ENCODE data around the gene HOXA4. TPM values are rescaled to one million over a fixed set of nuclear protein-coding genes. Genes with fewer than 3 reads are reported as not detected.

Gene HOXA4
- total RNA-seq, 1 donor from 2014 or later, result 0.30 TPM

GRCh38 chr7:27162561-27163287 is 32.2 kb upstream of the HOXA4 start:
- Mint-ChIP-seq H3K4me1 (ENCODE audit: low read depth) (peaks cover 6% of the 10 kb centered on the region), H3K27ac (ENCODE audit: unreplicated experiment) (no peak overlapping the region), H3K9me3 (ENCODE audit: low read depth) (peaks cover 4% of the 10 kb centered on the region), H3K36me3 (ENCODE audit: low read depth) (peaks cover 4% of the 10 kb centered on the region), H3K4me3 (ENCODE audit: unreplicated experiment) (no peak overlapping the region), H3K27me3 (ENCODE audit: low read depth) (peaks cover 73% of the 10 kb centered on the region)
- DNase-seq (ENCODE audit: low spot score), result no peak
- TF ChIP-seq CTCF (IDR thresholded peaks at IDR 0.05), result no peak

GRCh38 chr7:27161721-27162560 is 31.4 kb upstream of the HOXA4 start:
- H3K4me1 Mint-ChIP-seq (ENCODE audit: low read depth), result peaks cover 6% of the 10 kb centered on the region
- H3K36me3 Mint-ChIP-seq (ENCODE audit: low read depth), result peaks cover 4% of the 10 kb centered on the region
- H3K4me3 Mint-ChIP-seq (ENCODE audit: unreplicated experiment), result no peak overlapping the region
- peak; percentile 68 for DNase-seq (ENCODE audit: low spot score)
- H3K27ac Mint-ChIP-seq (ENCODE audit: unreplicated experiment), result no peak overlapping the region
- peaks cover 73% of the 10 kb centered on the region for H3K27me3 Mint-ChIP-seq (ENCODE audit: low read depth)
- TF ChIP-seq CTCF (IDR thresholded peaks at IDR 0.05), result no peak
- H3K9me3 Mint-ChIP-seq (ENCODE audit: low read depth), result peaks cover 4% of the 10 kb centered on the region

DNA sequence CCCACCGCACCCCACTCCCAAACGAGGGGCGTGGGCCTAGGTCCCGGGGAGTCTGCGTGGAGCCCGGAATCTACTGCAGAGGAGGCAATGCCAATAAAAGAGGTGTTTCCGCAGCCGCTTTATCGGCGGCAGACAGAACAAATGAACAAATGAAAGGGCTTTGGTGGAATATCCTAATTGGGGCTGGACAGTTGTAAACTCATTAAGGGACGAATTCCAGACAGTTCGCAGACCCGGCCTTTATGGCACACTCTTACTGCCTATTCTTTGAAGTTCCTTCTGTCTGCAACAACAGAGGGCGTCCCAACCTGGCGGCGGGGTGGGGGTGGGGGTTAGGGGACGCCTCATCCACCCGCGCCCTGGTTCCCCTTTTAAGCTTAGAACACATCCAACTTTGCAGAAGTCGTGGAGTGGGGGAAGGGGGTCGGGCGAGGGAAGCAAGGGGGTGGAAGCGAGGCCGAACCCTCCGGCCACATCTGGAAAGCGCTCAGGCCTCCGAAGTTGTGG is 30.7 kb upstream of the HOXA4 start:
- H3K4me1 Mint-ChIP-seq (ENCODE audit: low read depth), result peaks cover 9% of the 10 kb centered on the region
- H3K27ac Mint-ChIP-seq (ENCODE audit: unreplicated experiment), result no peak overlapping the region
- H3K36me3 Mint-ChIP-seq (ENCODE audit: low read depth), result peaks cover 4% of the 10 kb centered on the region
- peaks cover 4% of the 10 kb centered on the region for H3K9me3 Mint-ChIP-seq (ENCODE audit: low read depth)
- H3K4me3 Mint-ChIP-seq (ENCODE audit: unreplicated experiment), result peak overlapping the region; percentile 69
- DNase-seq (ENCODE audit: low spot score), result peak; percentile 49
- H3K27me3 Mint-ChIP-seq (ENCODE audit: low read depth), result peaks cover 71% of the 10 kb centered on the region
- no peak for TF ChIP-seq CTCF (IDR thresholded peaks at IDR 0.05)

- peaks cover 8% of the 10 kb centered on the region for H3K4me1 Mint-ChIP-seq (ENCODE audit: low read depth)
- peak; percentile 94 for DNase-seq (ENCODE audit: low spot score)
- TF ChIP-seq CTCF (IDR thresholded peaks at IDR 0.05), result peak; percentile 100
- peaks cover 70% of the 10 kb centered on the region for H3K27me3 Mint-ChIP-seq (ENCODE audit: low read depth)
- peak overlapping the region; percentile 69 for H3K4me3 Mint-ChIP-seq (ENCODE audit: unreplicated experiment)
- peaks cover 4% of the 10 kb centered on the region for H3K36me3 Mint-ChIP-seq (ENCODE audit: low read depth)
- H3K27ac Mint-ChIP-seq (ENCODE audit: unreplicated experiment), result no peak overlapping the region
- H3K9me3 Mint-ChIP-seq (ENCODE audit: low read depth), result peaks cover 4% of the 10 kb centered on the region
These were observed 30.1 kb upstream of the HOXA4 start for GRCh38 chr7:27160546-27161213.

DNA sequence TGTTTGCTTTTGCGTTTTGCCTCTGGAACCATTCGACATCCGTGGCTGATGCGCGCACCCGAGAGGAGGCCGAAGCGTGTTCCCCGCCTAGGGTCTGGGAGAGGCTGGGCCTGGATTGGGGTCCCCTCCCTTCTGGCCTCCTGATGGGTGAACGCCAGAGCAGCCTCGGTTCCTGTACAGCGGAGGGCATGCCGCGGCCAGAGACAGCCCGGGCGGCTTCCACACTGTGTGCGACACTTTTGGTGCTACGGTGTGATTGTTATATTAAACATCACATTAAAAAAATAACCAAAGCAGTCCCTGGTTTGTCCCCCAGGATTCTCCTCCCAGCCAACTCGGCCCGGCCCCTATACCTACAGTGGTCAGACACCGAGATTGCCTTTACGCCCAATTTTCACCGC is 29.6 kb upstream of the HOXA4 start:
- Mint-ChIP-seq H3K36me3 (ENCODE audit: low read depth) (peaks cover 4% of the 10 kb centered on the region), H3K4me3 (ENCODE audit: unreplicated experiment) (no peak overlapping the region), H3K4me1 (ENCODE audit: low read depth) (peaks cover 10% of the 10 kb centered on the region), H3K27me3 (ENCODE audit: low read depth) (peaks cover 73% of the 10 kb centered on the region), H3K9me3 (ENCODE audit: low read depth) (peaks cover 4% of the 10 kb centered on the region), H3K27ac (ENCODE audit: unreplicated experiment) (no peak overlapping the region)
- TF ChIP-seq CTCF (IDR thresholded peaks at IDR 0.05), result no peak
- DNase-seq (ENCODE audit: low spot score), result peak; percentile 78

Data from chondrocyte (in vitro differentiated cells).